ENCODE measurements around the gene HJV.

HJV gene

DNA sequence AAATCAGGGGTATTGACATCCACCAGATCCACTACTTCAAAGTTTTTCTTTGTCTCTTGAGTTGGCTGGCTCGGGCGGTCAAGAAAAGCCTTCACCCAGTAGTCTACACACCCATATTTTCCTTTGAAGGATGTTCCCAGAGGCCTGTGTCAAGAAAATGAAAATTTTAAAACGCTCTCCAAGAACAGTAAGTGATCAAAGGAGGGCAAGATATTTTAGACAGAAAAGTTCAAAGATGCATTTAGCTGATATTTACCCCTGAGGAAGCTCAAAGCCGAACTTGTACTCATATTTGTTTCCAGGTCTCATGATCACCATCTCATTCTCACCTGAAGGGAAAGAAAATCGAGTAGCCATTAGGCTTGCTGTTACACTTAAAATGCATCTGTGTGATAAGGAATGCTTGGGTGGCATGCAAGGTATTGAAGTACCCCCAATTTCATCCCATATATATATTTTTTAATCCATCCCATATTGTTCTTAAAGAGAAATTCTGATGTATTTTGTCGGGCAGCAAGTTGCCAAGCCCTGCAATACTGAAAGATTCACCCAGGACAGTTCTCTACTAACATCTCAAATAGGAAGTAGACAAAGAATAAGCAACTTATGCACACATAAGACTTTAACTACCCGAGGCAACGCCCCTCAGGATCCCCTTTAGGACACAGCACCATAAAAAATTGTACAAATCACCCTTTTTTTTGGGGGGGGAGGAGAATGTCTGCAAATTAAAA lies 26.2 kb downstream of the HJV start:
- peak overlapping the region; percentile 84 for H3K4me3 ChIP-seq (ENCODE audit: low read depth, low read length)
- DNase-seq (ENCODE audit: low read depth): no peak

DNA sequence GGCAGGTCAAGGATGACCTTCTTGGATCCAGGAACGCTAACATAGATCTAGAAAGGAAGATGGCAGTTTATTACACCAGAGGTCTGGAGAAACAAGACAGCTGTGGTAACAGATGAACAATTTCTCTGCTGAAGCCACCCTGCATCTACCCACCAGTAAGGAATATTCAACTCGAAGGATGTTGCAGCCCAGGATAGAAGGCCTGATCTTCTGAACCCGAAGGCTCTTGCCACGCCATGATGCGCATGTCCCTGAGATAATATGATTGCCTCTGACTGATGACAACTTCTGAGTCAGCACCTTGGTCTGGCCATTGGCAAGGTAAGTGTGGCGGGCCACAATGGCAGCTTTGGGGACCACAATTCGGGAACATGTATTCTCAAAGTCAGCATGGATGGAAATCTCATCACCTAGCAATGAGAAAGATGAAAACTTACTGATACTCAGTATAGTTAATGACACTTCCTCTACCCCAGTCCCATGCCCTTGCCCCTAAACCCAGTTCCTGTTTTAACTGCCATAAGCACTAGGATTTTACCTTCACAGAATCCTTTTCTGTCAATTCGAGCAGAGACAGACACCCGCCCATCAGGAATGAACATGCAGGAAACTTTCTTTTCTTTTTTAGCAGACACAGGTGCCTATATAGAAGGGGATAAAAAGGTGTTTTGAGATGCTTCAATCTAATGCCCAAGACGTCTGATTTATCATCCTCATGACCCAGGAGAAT lies 27.0 kb downstream of the HJV start:
- peak overlapping the region; percentile 84 for H3K4me3 ChIP-seq (ENCODE audit: low read depth, low read length)
- no peak for DNase-seq (ENCODE audit: low read depth)

DNA sequence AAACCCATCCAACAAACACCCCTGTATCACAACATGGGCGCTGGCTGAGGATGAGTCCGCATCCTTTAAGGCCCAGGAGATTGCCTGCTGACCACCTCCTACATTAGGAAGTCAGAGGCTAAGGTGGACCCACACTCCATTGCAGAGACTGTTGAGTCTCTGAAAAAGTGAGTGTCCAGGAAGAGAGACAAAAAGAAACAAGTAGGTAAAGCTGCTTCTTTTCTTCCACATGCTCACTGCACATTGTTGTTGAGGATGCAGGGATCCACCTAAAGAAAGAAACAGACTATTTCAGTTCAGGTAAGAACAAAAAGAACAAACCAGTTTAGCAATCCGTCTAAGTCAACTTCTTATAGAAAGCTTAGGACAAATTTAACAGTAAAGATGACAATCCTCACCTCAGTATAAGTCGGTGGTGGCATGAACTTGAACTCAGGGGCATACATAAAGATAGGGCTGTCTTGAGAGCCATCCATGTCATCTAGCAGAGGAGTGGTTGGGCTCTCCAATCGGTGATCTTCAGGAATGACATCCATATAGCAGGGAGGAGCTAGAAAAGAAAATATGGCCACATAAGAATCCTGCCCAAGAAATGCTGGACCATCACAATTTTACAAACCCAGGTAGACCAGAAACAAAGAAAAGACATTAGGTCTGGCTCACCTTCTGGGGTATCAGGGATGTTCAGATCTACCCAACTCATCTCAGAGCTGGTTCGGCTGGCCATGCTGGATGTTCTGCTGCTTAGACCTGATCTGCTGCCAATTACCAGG lies 27.7 kb downstream of the HJV start:
- DNase-seq (ENCODE audit: low read depth): no peak
- peak overlapping the region; percentile 84 for H3K4me3 ChIP-seq (ENCODE audit: low read depth, low read length)

DNA sequence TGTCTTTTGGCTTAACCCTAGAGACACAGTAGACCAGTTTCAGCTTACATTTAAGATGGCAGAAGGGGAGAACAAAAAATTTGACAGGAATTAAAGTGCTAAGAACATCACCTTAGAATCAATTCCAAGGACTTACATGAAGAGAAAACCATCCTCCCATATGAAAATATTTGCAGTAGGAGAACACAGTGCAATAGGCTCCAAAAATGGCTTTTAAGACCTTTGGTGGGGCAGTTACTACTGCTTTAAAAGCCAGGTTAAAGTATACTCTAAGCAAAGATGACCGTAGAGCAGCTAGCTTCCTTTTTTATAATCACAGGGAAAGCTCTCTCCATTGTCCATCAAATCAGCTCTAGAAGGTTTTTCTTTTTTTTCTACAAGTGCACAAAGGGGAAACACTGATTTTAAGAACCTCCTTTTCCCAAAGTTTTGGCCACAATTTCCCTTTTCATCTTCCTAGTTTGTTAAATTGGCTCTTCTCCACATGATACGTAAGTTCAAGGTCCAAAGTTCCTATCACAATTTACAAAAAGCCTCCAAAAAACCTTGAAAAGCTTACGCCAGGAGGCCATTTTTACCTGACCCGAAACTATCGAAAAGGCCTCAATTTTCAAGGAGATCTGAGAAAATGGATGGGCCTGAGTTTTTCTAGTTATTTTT lies 28.4 kb downstream of the HJV start:
- H3K4me3 ChIP-seq (ENCODE audit: low read depth, low read length): peak overlapping the region; percentile 84
- DNase-seq (ENCODE audit: low read depth): no peak

DNA sequence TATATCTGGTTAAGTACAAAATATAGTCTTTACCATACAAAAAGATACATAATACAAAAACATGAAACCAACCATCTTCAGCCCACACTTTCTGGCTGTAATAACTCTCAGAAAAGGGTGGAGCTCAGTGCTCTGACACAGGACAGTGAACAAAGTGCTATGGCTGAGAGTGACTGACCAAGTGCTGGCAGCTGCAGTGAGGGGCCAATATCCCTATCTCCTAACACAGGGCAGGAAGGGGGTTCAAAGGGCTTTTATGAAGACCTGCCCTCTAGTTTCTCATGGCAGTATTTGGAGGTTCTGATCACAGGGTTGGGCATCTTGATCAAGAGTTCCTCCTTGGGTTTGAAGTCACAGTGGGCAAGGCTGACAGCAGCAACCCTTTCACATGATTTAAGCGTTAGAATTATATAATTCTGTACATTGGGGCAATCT lies 29.0 kb downstream of the HJV start:
- no peak for DNase-seq (ENCODE audit: low read depth)
- H3K4me3 ChIP-seq (ENCODE audit: low read depth, low read length): peak overlapping the region; percentile 84

DNA sequence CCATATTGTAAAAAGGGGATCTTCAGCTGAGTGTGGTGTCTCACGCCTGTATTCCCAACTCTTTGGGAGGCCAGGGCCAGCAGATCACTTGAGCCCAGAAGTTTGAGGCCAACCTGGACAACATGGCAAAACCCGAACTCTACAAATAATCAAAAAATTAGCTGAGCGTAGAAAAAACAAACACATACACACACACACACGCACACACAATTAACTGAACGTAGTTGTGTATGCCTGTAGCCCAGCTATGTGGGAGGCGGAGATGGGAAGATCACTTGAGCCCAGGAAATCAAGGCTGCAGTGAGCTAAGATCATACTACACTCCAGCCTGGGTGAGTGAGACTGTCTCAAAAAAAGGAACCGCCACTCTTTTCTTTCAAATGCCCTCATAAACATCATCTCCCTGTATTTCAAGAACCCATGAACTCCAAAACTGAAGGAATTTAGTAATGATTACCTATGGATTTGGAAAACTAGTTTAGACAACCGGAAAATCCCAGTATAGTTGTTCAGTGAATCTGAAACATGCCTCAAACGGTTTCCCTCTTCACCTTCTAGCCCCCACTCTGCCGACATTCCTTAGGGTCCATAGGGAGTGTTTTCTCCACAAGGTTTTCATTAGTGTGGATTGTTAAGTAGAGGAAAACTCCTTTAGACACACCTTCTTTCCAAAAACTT lies 29.7 kb downstream of the HJV start:
- peak overlapping the region; percentile 84 for H3K4me3 ChIP-seq (ENCODE audit: low read depth, low read length)
- peak; percentile 29 for DNase-seq (ENCODE audit: low read depth)

DNA sequence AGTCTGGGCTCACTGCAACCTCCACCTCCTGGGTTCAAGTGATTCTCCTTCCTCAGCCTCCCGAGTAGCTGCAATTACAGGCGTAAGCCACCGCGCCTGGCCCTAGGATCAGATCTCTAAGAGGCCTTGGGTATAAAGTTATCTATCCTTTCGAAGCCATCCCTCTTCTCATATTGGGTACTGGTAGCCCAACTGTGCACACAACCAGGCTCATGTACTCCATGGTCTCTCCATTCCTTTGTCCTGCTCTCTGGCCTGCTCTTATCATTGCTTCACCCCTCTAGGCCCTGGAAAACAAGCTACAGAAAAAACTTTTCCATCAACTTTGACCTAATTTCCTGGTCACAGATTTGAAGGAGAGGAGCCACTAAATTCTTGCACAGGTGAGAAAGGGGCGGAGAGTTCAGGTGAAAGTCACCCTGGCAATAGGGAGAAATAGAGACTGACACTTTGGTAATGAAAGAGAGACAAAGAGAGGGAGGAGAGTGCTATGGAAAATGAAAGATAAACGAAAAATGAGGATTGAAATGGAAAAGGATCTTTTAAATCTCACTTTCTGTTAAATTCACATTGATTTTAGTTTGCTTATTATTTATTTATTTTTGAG lies 31.2 kb downstream of the HJV start:
- H3K4me3 ChIP-seq (ENCODE audit: low read depth, low read length): no peak overlapping the region

DNA sequence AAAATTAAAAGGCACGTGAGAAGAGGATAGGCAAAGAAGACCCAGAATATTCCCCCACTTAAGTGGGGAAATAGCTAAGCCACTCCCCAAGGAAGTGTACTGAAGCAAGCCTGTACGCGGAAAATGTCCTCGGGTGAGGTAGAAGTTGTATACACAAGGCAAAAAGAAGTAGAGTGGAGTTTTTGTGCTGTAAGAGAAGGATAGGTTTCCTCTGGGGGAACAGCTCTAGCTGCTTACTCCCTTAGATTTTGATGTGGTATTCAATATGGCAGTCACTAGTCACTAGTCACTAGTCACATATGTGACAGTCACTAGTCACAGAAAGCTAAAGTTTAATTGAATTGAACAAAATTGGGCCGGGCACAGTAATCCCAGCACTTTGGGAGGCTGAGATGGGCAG lies 32.8 kb downstream of the HJV start:
- no peak for DNase-seq (ENCODE audit: low read depth)
- H3K4me3 ChIP-seq (ENCODE audit: low read depth, low read length): no peak overlapping the region

More for the DNA sequence above, 31.2 kb downstream of the HJV start:
- no peak for DNase-seq (ENCODE audit: low read depth)

DNA sequence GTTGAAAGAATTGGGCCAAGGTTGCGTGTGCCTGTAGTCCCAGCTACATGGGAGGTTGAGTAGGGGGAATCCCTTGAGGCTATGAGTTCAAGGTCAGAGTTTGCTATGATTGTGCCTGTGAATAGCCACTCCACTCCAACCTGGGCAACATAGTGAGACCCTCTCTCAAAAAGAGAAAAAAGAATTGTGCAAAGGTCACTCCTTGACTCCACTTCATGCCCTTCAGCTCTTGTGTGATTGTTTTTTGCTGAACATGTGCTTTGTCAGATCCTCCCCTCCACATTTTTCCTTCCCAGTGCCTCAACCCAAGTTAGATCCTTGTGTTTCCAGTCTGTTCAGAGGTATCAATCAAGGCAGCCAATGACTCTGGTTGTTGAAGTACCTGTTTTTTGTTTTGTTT lies 33.6 kb downstream of the HJV start:
- no peak for DNase-seq (ENCODE audit: low read depth)

DNA sequence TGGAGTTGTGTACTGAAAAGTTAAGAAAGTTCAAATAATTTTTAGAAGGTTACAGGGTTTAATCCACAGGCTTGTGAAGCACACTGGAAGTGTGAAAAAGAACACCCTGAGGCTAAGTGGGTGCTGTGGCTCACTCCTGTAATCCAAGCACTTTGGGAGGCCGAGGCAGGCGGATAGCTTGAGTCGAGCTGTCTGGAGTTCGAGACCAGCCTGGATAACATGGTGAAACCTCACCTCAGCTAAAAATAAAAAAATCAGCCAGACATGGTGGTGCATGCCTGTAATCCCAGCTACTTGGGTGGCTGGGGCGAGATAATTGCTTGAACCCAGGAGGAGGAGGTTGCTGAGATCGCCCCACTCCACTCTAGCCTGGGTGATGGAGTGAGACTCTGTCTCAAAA lies 35.0 kb downstream of the HJV start:
- H3K4me3 ChIP-seq (ENCODE audit: low read depth, low read length): no peak overlapping the region
- no peak for DNase-seq (ENCODE audit: low read depth)

More for the DNA sequence above, 33.6 kb downstream of the HJV start:
- no peak overlapping the region for H3K4me3 ChIP-seq (ENCODE audit: low read depth, low read length)

GRCh38 chr1:145985502-145986439 lies 35.8 kb downstream of the HJV start:
- peak; percentile 73 for DNase-seq (ENCODE audit: low read depth)
- H3K4me3 ChIP-seq (ENCODE audit: low read depth, low read length): no peak overlapping the region

DNA sequence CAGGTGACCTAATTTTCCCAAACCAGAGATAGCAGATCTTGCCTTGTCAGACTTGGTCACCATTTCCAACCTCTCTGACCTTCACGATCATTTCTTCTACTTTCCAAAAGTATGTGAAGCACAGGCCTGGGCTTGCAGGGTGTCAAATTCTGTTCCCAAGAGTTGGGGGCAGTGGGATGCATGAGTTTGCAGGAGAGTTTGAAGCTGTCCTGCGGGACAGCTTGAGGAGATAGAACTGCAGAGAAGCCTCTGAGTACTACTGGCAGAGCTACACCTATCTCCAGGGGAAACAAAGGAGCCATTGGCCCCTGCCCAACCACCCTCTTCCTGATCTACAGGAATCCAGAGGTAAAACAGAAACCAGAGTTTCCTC lies 36.4 kb downstream of the HJV start:
- no peak overlapping the region for H3K4me3 ChIP-seq (ENCODE audit: low read depth, low read length)
- no peak for DNase-seq (ENCODE audit: low read depth)

- H3K4me3 ChIP-seq (ENCODE audit: low read depth, low read length): no peak overlapping the region
Measured at GRCh38 chr1:145983960-145984830, 37.3 kb downstream of the HJV start.

GRCh38 chr1:145983206-145983675 lies 38.3 kb downstream of the HJV start:
- H3K4me3 ChIP-seq (ENCODE audit: low read depth, low read length): no peak overlapping the region
- no peak for DNase-seq (ENCODE audit: low read depth)

More at GRCh38 chr1:145983960-145984830, 37.3 kb downstream of the HJV start:
- no peak for DNase-seq (ENCODE audit: low read depth)

DNA sequence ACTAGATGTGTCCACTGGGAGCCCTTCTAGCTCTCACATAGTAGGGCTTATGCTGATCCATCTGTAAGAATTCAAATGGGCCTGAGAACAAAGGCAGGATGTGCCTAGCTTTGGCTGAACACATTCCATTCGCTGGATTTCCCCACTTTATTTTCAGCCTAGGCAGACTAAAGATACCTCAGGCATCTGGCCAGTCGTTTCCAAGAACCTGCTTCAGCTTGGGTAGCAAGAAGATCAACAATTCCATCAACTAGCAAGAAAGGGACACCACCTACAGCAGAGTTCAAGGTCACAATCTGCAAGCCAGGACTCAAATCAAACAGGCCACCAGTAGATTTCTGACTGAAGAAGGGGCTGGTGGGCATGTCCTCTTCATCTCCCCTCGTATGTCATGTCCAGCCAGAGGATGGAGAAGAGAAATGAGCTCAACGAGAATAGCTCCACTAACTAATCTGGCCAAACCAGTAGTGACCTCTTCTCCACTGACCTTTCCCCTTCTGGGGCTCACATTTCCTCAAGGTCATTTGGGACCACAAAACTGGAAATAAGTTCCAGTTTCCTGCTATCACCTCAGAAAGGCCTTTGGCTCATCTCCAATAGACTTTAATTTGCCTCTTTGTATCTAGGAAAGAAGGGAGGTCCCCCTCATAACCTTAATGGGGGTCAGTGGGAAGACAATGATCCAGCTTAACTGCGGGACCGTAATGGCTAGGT lies 39.4 kb downstream of the HJV start:
- no peak overlapping the region for H3K4me3 ChIP-seq (ENCODE audit: low read depth, low read length)
- DNase-seq (ENCODE audit: low read depth): no peak

GRCh38 chr1:145980457-145980994 lies 41.0 kb downstream of the HJV start:
- no peak overlapping the region for H3K4me3 ChIP-seq (ENCODE audit: low read depth, low read length)
- DNase-seq (ENCODE audit: low read depth): no peak

Data from skeletal muscle cell (primary cell).